Activated CD4-positive, CD25-positive, alpha-beta regulatory T cell treated with anti-CD3 and anti-CD28 coated beads, Interleukin-2, amount 50 U/mL, for 72 hours (primary cell): ENCODE data around the gene DCLK1.

ENCODE experiments used
- DNase-seq: peaks from one replicate; pipeline ENCODE4 v3.0.0; 2021

The DCLK1 gene

DNA sequence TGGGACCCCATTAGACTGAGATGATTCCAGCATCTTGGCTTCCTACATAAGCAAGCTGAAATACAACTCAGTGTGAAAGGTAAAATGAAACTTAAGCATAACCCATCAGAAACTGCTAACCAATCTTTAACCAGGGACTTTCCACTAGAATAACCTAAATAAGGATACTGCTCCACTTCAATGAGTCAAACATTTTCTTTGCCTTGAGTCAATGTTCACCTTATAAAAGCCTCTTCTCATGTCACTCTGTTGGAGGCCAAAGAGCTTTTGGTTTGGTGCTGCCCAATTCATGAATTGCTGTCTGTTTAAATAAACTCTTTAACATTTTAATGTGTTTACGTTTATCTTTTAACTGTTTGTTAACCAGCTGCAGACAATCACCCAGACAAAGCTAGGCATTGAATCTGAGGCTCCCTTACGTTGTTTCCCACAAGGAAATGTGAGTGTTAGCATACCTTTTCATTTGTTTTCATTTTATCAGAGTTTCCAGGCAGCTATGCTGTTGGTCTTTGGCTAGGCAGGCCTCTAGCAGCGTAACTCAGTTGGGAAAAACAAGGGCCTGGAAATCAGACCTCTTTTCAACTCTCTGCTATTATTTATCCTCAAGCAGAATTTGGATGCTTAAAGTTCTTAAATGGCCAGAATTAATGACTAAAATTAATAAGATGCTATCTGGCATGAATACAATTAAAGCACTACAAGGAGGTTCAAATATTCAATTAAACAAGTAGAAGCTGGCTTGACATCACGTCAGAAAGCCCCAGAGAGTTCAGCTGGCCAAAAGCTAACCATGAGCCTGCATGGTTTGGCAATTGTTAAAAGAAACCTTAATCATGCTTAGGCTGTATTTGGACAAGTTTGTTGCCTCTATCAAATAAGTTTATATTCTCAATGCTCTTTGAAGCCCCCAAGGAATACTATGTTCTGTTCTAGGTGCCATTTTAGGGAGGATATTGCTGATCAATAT lies 200.2 kb downstream of the DCLK1 start:
- DNase-seq, result no peak

DNA sequence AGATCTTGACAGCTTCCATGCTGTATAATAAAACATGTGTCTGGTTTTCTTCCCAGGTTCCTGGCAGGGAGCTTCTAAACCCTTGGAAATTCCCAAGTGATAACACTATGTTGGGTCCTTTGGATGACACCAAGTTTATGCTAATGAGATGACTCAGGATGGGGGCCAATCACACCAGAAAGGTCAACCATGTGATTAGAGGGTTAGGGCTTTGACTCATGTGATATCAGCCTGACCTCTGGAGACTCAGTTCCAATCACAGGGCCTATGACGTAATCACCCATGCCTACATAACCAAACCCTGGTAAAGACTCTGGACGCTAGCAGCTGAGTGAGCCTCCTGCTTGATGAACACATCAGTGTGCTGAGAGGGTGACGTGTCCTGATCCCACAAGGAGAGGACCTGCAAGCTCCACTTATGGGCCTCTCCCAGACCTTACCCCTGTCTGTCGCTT lies 203.6 kb downstream of the DCLK1 start:
- DNase-seq, result no peak

DNA sequence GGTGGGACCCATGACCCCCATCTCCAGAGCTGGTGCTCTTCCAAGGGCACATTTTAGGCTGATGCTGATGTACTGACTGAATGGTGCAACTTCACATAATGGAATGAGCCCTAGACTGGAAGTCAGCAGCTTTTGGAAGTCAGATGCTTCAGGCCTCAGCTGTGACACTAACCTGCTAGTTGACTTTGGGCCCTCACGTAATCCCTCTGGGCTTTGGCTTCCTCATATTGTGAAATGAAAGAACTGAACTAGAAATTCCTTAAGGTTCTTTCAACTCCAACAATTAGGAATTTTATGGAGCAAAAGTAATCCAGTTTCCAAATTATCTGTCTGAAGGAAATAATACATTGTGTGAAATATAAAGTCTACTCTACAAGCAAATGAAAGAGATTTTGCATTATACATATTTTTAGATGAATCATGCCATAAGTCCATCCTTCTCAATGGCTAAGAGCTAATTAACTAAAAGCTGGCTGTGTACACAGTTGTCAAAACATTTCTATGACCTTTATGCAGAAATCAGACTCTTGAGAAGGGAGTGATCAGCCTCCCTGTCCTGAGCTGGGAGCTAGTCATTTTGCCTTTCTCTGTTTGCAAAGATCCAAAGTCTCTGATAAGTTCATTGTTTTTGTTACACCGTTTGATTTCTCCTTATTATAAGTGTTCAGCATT lies 204.2 kb downstream of the DCLK1 start:
- no peak for DNase-seq

DNA sequence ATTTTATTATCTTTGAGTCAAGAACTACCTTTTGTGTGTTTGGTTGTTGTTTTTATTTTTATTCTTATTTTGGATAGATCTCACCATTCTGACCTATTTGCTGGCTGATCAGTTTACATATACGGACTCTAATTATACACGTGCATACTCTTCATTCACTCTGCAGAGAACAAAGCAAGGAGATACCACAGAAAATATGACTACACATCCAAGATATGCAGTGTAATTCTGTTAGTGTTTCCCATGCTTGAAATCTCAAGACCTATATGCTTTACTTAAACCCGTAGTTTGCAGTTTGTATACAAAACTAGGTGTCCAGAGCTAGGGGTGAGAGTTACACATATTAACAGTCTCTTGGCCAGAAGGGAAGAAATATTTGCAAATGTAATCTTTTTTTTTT lies 205.5 kb downstream of the DCLK1 start:
- DNase-seq, result no peak

DNA sequence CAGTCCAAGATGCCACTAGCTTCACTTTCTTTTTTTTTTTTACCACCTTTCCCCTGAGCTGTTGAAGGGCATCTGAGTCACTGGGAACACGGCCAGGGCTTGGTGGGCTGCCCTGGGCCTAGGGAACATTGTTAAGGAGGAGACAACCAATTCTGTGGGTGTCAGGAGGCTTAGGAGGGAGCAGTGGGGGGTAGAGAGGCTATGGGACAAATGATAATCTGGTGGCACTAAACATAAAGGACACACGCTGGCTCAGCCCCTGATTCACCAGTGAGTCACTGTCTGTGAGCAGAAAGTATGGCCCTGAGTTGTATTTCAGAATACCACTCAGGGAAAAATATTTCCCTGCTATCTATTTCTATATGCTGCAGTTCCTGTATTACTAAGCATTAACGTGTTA lies 207.8 kb downstream of the DCLK1 start:
- no peak for DNase-seq

DNA sequence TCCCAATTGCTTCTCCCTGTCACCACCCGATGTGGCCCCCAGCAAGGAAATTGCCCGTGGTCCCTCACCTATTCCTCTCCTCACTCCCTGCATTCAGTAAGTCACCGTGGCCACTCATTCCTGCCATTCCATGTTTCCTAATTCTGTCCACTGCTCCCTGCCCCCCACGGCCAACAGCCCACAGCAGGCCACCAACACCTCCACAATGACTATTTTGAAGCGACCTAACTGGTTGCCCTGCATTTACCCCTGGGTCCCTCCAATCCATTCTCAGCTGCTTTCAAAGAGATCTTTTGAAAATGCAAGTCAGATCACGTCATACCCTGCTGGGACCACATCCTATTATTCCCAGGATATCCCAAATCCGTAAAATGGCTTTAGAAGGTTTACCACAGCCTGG lies 210.4 kb downstream of the DCLK1 start:
- no peak for DNase-seq

DNA sequence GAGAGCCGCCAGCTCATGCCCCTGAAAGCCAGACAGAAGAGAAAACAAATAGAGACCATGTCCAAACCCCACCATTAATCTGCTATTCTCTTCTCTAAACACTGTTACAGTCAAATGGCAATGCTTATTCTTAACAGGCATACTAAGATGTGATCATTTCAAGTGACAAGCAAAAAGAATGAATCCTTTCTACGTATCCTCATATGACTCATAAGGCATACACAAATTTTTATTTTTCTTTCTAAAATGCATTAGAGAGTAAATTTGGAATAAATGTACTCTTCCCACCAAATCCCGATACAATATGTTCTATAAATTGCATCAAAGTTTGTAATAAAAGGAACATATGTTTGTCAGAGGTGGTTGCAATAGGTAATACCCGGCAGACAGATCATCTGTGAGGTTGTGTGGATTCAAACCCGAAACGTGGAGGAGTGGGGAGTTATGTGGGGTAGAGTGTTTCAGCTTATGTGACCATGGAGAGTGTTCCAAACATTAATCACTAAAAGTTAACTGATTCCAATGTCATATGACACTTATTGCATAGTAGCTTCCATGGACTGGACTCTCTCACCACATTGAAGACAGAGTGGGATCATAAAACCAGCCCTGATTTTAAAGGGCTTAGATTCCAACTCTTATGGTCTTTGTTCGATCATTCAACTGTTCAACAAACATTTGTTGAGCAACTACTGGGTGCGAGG lies 213.1 kb downstream of the DCLK1 start:
- DNase-seq, result no peak

DNA sequence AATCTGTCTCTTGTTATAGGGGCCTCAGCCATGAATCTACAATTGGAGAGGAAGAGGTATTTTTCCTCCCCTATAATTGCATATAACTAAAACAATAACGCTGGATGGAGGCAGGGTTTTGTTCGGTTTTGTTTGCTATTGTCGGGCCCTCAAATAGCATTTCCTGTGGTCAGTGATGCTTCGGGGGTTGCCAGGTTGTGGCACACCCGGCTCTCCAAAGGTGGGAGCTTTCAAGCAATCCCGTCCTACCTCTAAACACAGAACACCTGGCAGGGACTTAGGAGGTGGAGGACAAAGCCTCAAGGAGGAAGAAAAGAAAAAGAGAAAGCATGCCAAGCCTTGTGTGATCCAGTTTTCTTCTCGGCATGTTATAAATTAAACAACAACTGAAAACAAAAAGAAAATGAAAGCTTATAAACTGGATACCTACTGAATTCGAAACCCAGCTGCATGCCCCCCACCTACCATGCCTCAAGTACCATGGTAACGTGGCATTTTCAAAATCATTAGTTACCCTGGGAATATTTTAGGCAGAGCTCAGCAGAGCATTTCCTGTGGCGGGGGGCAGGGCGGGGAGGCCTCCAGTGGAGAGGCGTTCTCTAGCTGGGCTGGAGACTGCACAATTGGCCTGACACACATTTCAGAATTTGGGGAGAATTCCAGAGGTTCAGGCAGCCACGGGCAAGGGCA lies 213.8 kb downstream of the DCLK1 start:
- DNase-seq, result no peak

DNA sequence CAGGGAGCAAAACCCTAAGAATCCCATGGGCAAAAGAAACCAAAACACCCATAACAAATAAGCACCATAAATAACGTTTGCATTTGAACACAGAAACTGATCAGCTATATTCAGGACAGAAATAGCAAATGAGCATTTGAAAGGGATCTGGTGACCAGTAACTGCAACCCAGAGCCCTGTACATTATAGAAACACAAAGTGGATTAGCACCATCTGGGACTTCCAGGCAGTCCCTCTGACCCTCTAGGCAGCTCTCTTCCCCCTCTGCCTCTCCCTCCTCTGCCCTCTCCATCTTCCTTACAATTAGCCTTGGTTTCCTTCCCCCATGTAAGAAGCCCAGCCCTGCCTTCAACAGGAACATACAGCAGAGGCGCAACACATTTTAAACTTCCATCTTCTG lies 215.0 kb downstream of the DCLK1 start:
- no peak for DNase-seq

DNA sequence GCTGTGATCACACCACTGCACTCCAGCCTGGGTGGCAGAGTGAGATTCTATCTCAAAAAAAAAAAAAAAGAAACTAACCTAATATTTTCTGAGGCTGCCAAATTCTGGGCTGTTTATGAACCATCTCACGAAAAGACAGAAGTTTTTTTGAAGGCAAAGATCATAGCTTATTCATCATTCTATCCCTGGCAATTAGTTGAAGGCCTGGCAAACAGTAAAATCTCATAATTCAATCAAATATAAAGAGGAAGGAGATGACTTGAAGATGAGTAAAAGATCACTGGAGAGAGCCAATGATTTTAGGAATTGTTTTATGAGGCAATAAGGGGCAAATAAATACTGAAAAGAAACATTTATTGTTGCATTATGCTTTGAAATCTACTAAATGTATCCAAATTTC lies 216.5 kb downstream of the DCLK1 start:
- no peak for DNase-seq

DNA sequence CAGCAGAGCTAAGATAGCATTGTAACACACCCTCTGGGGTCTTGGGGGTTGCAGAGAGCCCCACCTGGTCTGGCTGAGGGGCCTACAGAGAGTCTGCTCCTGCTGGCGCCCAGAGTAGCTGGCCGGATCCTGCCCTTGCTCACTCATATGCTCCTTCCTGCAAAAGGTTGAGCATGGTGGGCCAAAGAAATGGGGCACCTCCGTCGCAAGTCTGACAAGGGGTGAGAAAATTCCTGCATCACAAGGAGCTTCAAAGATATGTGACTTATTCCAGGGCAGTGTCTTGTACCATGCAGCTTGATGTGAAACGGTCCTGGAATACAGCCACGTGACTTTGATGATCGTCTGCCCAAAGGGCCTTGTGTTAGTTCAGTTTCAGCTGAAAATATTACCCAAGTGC lies 218.3 kb downstream of the DCLK1 start:
- DNase-seq, result no peak

DNA sequence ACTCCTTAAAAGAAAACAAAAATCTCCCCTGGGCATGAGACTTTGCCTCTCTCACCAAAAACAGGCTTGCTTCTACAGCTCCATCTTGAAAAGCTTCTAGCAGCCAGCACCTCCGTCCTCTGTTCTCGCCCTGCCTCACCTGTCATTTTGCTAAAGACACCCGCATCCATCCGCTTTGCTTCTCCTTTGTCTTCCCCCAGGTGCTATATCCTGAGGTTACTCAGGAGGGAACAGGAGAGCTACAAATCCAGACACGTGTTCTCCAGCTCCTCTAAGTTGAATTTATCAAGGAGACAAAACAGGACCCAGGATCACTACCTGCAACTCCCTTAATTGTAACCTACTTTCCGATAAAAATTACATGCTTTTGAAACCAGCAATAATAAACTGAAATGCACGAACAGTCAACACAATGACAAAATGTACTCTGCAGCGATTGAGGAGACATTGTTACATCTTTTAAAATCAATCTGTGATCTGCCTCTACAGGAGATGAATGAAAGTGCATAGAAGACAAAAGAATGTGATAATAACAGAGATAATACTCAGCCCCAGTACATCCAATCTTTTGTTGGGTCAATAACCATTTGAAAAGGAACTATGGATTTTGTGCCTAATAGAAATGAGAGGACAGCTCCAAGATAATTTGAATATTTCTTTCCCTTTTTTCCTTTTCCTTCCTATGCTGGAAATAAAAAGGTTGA lies 221.2 kb downstream of the DCLK1 start:
- DNase-seq, result no peak

DNA sequence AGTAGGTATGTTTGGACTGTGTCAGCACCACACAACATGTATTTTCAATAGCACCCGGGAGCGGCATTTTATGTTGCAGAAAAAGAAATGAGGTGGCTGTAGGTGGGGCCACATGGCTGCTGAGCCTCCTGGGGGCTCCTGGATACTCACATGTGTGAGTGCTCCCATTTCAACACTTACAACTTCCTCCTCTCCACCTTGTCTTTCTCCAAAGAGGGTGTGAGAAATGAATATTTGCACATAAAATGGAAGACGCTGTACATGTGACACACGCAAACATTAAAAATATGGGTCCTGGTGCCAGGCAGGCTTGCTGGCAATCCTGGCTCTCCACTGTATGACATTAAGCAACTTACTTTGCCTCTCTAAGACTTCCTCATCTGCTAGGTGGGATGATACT lies 222.1 kb downstream of the DCLK1 start:
- DNase-seq, result no peak

DNA sequence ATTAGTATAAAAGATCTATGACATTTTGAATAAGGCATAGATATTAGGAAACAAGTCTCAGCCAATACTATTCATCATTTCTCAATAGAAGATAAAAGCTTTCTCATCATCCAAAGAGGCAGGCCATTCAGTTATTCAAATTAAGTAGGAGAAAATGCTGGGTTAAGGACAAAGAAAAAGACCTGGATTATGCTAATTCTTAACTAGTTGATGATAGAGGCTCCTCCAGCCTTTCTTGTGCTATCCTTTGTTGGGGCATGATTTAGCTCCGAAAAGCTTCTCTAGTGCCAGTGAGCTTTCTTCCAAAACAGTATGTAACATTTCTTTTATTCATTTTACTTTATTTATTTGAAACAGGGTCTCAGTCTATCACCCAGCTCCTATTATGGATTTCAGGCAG lies 223.0 kb downstream of the DCLK1 start:
- DNase-seq, result no peak

DNA sequence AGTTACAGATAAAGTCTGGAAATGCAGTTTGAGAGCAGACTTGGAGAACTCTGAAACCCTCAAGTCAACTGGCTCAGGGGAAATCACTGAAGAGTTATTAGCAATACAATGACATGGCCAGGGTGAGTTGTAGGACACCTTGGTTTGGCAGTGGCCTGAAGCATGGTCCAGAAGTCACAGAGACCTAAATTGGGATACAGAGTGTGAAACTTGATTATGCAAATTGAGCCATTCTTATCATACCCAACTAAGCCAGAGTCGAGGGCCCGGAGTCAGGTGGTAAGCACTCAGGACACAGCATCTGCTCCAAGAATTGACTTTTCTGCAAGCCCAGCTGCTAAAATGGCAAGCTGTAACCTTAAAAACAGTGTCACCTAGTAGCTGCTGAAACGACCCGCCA lies 224.5 kb downstream of the DCLK1 start:
- no peak for DNase-seq

DNA sequence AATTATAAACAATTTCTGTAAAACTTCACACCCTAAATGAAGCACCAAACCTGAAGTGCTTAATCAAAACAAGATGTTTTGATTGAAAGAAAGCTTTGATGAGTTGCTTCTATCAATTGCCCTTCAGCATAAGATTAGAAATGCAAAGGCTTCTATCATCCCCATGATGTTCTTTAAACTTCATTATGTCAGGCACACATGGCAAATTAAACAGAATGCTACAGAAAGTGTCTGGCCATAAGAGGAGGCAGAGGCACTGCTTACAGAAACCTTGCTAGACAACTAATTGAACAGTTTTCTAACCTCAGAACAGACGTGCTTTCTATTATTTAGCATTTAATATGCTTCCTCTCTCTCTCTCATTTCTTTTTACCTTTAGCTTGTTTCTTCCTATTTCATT lies 228.1 kb downstream of the DCLK1 start:
- no peak for DNase-seq

DNA sequence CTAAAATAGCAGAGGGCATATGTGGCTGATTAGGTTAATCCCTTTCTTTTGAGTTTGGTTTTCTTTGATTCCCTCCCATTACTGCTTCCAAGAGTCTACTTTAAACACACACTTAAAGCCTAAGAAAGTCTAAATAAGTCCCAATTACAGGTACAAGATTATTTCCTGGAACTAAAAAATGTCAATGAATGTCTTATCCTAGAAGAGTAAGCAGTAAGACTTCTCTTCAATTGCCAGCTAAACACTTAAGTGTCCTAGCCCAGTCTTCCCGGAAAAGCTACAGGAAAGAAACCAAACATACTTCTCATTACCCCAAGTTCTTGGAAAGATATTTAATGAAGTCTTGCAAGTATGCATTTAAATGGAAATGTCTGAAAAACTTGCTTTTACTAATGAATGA lies 233.1 kb downstream of the DCLK1 start:
- DNase-seq, result no peak

DNA sequence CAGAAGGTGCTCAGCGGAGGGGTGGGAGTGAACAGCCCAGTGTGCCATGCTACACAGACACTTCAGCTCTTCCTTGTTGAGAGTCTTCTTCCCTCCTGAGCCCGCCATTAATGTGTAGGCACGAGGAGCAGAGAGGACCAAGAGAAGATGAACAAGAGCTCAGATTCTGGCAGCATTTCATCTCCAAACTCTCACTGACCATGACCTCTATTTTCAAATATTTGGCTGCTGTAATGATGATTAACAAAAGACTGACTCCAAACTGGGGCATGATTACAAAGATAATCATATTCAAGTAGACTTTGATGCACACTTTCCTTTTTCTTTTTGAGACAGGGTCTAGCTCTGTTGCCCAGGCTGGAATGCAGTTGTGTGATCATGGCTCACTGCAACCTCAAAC lies 236.5 kb downstream of the DCLK1 start:
- DNase-seq, result no peak

DNA sequence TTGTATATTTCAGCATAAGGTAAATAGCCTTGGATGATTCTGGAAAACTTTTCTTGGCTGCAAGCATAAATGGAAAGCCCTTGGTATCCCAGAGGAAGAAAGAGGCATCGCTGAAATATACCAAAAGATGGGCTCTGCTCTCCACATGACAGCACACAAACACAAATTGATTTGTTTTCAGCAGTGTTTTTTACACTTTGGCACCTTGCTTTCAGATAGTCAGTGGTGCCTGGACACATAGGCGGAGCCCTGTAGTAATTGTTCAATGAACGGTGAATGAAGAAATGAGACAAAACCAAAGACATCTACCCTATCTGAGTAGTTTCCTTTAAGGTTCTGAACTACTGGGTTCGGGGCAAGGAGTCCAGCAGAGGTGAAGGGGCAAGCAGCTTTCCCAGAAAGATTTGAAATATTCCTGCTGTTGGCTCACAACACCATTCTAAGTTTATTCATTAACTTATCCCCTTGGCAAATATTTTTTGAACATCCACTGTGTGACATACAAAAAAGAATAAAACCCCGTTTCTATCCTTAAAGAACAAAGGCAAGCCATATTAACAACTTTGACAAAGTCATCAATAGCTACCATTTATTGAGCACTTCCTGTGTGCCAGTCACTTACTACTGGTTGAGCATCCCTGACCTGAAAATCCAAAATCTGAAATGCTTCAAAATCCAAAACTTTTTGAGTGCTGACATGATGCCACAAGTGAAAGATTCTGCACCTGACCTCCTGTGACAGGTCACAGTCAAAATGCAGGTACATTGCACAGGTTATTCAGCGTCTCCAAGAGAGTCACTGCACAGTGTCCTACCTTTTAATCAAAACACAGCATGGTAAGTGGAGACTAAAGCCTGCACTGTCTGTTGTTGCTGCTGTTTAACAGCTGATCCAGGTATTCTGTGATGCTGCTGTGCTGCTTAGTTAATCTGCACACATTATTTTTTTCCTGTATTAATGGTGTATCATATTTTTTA lies 238.1 kb downstream of the DCLK1 start:
- DNase-seq, result no peak

DNA sequence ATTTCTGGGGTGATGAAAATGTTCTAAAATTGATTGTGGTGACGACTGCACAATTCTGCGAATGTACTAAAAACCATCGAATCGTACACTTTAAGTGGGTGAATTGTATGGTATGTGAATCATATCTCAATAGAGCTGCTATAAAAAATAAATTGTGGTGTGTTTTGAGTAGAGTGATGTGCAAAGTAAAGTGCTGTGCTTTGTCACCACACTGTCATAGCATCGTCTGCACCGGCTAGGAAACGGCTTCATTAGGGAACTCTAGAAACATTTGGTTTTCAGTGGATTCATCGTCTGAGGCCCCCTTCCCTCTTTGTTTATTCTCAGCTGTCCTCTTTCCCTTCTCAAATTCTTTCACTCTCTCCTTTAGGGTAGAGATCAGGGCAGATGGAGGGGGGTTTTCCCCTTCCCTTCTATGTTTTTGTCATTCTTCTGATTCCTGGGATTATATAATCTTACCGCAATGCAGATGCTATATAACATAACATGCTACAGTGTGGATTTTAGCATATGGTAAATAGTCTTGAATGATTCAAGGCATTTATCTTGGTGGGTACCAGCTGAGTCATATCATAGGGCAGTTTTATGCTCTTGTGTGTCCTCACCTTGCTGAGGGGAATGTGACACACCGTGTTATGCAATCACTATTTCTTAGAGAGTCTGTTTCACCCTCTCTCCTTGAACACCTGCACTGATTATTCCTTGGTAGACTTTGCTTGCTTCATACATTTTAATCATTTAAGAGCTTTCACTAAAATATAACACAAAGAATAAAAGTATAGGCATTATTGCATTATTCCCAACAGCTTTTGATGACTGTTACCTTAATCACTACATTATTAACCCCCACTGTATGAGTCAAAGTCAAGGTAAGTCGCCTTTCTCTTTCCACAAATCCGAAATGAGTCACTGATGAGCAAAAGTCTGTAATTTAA lies 239.4 kb downstream of the DCLK1 start:
- no peak for DNase-seq
